ENCODE data around the gene TRPM4.

DNA sequence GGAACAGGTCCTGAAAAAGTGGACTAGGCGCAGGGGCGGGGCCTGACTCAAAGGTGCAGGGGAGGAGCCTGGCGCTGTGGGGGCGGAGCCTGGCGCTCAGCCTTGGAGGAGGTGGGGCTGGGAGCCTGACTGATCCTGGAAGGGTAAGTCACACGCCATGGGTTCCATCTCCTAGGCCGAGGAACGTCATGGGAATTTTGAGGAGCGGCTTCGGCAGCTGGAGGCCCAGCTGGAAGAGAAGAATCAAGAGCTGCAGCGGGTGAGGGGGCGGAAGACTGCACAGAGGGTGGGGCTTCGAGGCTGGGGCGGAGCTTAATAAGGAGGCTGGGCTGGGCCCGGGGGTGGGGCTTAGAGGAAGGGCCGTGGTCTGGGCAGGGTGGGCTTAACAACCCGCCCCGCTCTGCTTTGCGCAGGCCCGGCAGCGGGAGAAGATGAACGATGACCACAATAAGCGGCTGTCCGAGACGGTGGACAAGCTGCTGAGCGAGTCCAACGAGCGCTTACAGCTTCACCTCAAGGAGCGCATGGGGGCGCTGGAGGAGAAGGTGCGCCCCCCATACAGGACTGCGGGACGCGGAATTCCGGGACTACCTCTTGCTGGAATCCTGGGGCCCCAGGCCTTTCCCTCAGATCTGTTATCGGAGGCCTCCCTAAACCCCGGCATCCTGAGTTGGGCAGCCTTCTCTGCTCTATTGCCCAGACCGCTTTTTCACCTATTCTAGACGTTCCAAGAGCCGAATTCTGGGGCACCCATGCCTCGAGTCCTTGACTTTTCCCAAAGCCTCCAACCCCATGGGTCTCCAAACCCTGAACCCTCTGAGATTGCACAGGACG is 23.8 kb upstream of the TRPM4 start:
- no peak for TF ChIP-seq EZH2 (IDR thresholded peaks at IDR 0.05; ENCODE audit: borderline replicate concordance)
- TF ChIP-seq, protein P1, sequence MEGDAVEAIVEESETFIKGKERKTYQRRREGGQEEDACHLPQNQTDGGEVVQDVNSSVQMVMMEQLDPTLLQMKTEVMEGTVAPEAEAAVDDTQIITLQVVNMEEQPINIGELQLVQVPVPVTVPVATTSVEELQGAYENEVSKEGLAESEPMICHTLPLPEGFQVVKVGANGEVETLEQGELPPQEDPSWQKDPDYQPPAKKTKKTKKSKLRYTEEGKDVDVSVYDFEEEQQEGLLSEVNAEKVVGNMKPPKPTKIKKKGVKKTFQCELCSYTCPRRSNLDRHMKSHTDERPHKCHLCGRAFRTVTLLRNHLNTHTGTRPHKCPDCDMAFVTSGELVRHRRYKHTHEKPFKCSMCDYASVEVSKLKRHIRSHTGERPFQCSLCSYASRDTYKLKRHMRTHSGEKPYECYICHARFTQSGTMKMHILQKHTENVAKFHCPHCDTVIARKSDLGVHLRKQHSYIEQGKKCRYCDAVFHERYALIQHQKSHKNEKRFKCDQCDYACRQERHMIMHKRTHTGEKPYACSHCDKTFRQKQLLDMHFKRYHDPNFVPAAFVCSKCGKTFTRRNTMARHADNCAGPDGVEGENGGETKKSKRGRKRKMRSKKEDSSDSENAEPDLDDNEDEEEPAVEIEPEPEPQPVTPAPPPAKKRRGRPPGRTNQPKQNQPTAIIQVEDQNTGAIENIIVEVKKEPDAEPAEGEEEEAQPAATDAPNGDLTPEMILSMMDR (IDR thresholded peaks at IDR 0.05; ENCODE audit: poor library complexity) = no peak

All from hepatocyte (in vitro differentiated cells).